OCI-LY1 (cell line): ENCODE measurements around the gene NAV2.

ENCODE experiments used
- H2AFZ ChIP-seq: fragments of 200-600 bp; sonication (generic), shearing (Covaris generic); 2 replicates; pipeline ENCODE4 v1.6.0; 2014; ENCODE audit warnings: antibody characterized with exemption, mild to moderate bottlenecking, low read length
- H3F3A ChIP-seq: fragments of 200-600 bp; sonication (generic), shearing (Covaris generic); 2 replicates; pipeline ENCODE4 v1.6.0; 2014; ENCODE audit warnings: mild to moderate bottlenecking, antibody characterized with exemption, low read length, moderate library complexity; ENCODE audit not compliant: insufficient read depth
- H3K27ac ChIP-seq: fragments of 200-600 bp; sonication (generic); 2 replicates; pipeline ENCODE4 v1.5.1; 2014; ENCODE audit warnings: low read length, mixed run types, mild to moderate bottlenecking, low read depth; ENCODE audit not compliant: poor library complexity, severe bottlenecking
- H3K27me3 ChIP-seq: fragments of 200-600 bp; sonication (generic); 2 replicates; pipeline ENCODE4 v1.6.0; 2014; ENCODE audit warnings: antibody characterized with exemption, mild to moderate bottlenecking, low read length, moderate library complexity; ENCODE audit not compliant: insufficient read depth
- H3K36me3 ChIP-seq: fragments of 200-600 bp; sonication (generic); 2 replicates; pipeline ENCODE4 v1.6.1; 2014; ENCODE audit warnings: mild to moderate bottlenecking, antibody characterized with exemption, low read length, moderate library complexity, mixed read lengths; ENCODE audit not compliant: insufficient read depth
- H3K4me1 ChIP-seq: fragments of 200-600 bp; sonication (generic); 2 replicates; pipeline ENCODE4 v1.5.1; 2014; ENCODE audit warnings: mild to moderate bottlenecking, low read length, moderate library complexity; ENCODE audit not compliant: insufficient read depth, severe bottlenecking
- H3K4me2 ChIP-seq: fragments of 200-600 bp; sonication (generic), shearing (Covaris generic); 2 replicates; pipeline ENCODE4 v1.6.1; 2014; ENCODE audit warnings: low read length
- H3K4me3 ChIP-seq: fragments of 200-600 bp; sonication (generic); 2 replicates; pipeline ENCODE4 v1.5.1; 2014; ENCODE audit warnings: low read length, low read depth, mild to moderate bottlenecking, mixed read lengths; ENCODE audit not compliant: poor library complexity, severe bottlenecking
- H3K79me2 ChIP-seq: fragments of 200-600 bp; shearing (Covaris generic); 2 replicates; pipeline ENCODE4 v1.6.1; 2016; ENCODE audit warnings: mixed run types, low read length, mixed read lengths; ENCODE audit not compliant: insufficient read depth
- H3K9ac ChIP-seq: fragments of 200-600 bp; sonication (generic), shearing (Covaris generic); 2 replicates; pipeline ENCODE4 v1.6.1; 2014; ENCODE audit warnings: mild to moderate bottlenecking, low read length, mixed read lengths
- H3K9me2 ChIP-seq: fragments of 200-600 bp; sonication (generic), shearing (Covaris generic); 2 replicates; pipeline ENCODE4 v1.6.1; 2014; ENCODE audit warnings: low read depth, mild to moderate bottlenecking, low read length, mixed read lengths
- H3K9me3 ChIP-seq: fragments of 200-600 bp; shearing (Covaris generic); 2 replicates; pipeline ENCODE4 v1.6.1; 2014; ENCODE audit warnings: low read length, mixed read lengths
- H4K20me1 ChIP-seq: fragments of 200-600 bp; sonication (generic), shearing (Covaris generic); 2 replicates; pipeline ENCODE4 v1.6.0; 2016; ENCODE audit warnings: mild to moderate bottlenecking, low read length; ENCODE audit not compliant: insufficient read depth
- CTCF ChIP-seq: fragments of 200-600 bp; sonication (generic), shearing (Covaris generic); IDR thresholded peaks from 2 replicates; pipeline ENCODE4 v1.5.1; 2017; ENCODE audit warnings: mild to moderate bottlenecking, antibody characterized with exemption, low read length, moderate library complexity, mixed read lengths
- EZH2 ChIP-seq: fragments of 200-600 bp; sonication (generic), shearing (Covaris generic); IDR thresholded peaks from 2 replicates; pipeline ENCODE4 v1.8.0; 2017; ENCODE audit warnings: borderline replicate concordance, mixed run types, mild to moderate bottlenecking, antibody characterized with exemption, low read length, moderate library complexity, mixed read lengths

NAV2 gene

GRCh38 chr11:19890308-19890707, 177.7 kb downstream of the NAV2 start:
- no peaks in the 10 kb centered on the region for H3K4me1 ChIP-seq
- no peak overlapping the region for H3K4me2 ChIP-seq
- no peak overlapping the region for H3K27ac ChIP-seq
- no peak overlapping the region for H3K4me3 ChIP-seq
- H3K9me3 ChIP-seq = no peaks in the 10 kb centered on the region
- TF ChIP-seq EZH2 (no peak), CTCF (no peak)
- H3K9me2 ChIP-seq = no peaks in the 10 kb centered on the region
- H3K79me2 ChIP-seq = no peaks in the 10 kb centered on the region
- no peaks in the 10 kb centered on the region for H3K27me3 ChIP-seq
- no peaks in the 10 kb centered on the region for H3K36me3 ChIP-seq
- no peak overlapping the region for H2AFZ ChIP-seq
- H3F3A ChIP-seq = no peaks in the 10 kb centered on the region
- no peaks in the 10 kb centered on the region for H4K20me1 ChIP-seq
- H3K9ac ChIP-seq = no peak overlapping the region

GRCh38 chr11:19891022-19891421, 178.4 kb downstream of the NAV2 start:
- Histone ChIP-seq H3K9ac (no peak overlapping the region), H3K4me3 (no peak overlapping the region), H3K27me3 (no peaks in the 10 kb centered on the region), H3K36me3 (no peaks in the 10 kb centered on the region), H2AFZ (no peak overlapping the region), H4K20me1 (no peaks in the 10 kb centered on the region), H3K4me1 (no peaks in the 10 kb centered on the region), H3K9me2 (no peaks in the 10 kb centered on the region), H3K79me2 (no peaks in the 10 kb centered on the region), H3K27ac (no peak overlapping the region), H3F3A (no peaks in the 10 kb centered on the region), H3K4me2 (no peak overlapping the region), H3K9me3 (no peaks in the 10 kb centered on the region)
- TF ChIP-seq EZH2 (no peak), CTCF (no peak)

GRCh38 chr11:19892387-19892786, 179.8 kb downstream of the NAV2 start:
- Histone ChIP-seq H3K9ac (no peak overlapping the region), H3K79me2 (no peaks in the 10 kb centered on the region), H3K4me2 (no peak overlapping the region), H3F3A (no peaks in the 10 kb centered on the region), H3K27me3 (no peaks in the 10 kb centered on the region), H4K20me1 (no peaks in the 10 kb centered on the region), H3K4me3 (no peak overlapping the region), H3K36me3 (no peaks in the 10 kb centered on the region), H3K27ac (no peak overlapping the region), H2AFZ (no peak overlapping the region), H3K4me1 (no peaks in the 10 kb centered on the region), H3K9me2 (no peaks in the 10 kb centered on the region), H3K9me3 (no peaks in the 10 kb centered on the region)
- TF ChIP-seq EZH2 (no peak), CTCF (no peak)
